Measurements from ENCODE around the gene XRCC1. TPM values are rescaled to one million over a fixed set of nuclear protein-coding genes. Genes with fewer than 3 reads are reported as not detected.
"Not testable (repeated sequence)": the region's sequence is repeated elsewhere in the genome, so short reads cannot be mapped to it uniquely, and the experiment has no call there.

Gene XRCC1
- total RNA-seq, 1 experiment from 2014 or later: 53.9 TPM

- no peak for DNase-seq (ENCODE audit: low spot score)
Measured at GRCh38 chr19:43546581-43546980, 28.7 kb downstream of the XRCC1 start.

GRCh38 chr19:43545981-43546380 is 29.3 kb downstream of the XRCC1 start:
- DNase-seq (ENCODE audit: low spot score): no peak

GRCh38 chr19:43545276-43545675 is 30.1 kb downstream of the XRCC1 start:
- no peak for DNase-seq (ENCODE audit: low spot score)

- no peak for DNase-seq (ENCODE audit: low spot score)
Measured at GRCh38 chr19:43544077-43544476, 31.2 kb downstream of the XRCC1 start.

- no peak for DNase-seq (ENCODE audit: low spot score)
Measured at GRCh38 chr19:43541920-43542650, 33.2 kb downstream of the XRCC1 start.

GRCh38 chr19:43540381-43540780 is 34.9 kb downstream of the XRCC1 start:
- no peak for DNase-seq (ENCODE audit: low spot score)

- DNase-seq (ENCODE audit: low spot score): no peak
Measured at GRCh38 chr19:43538922-43539321, 36.4 kb downstream of the XRCC1 start.

GRCh38 chr19:43534816-43535761 is 40.2 kb downstream of the XRCC1 start:
- DNase-seq (ENCODE audit: low spot score): peak; percentile 35

- DNase-seq (ENCODE audit: low spot score): no peak
Measured at GRCh38 chr19:43534305-43534815, 41.0 kb downstream of the XRCC1 start.

- DNase-seq (ENCODE audit: low spot score): peak; percentile 97
Measured at GRCh38 chr19:43533546-43534304, 41.6 kb downstream of the XRCC1 start.

- DNase-seq (ENCODE audit: low spot score): peak; percentile 82
Measured at GRCh38 chr19:43532962-43533545, 42.3 kb downstream of the XRCC1 start, which contains the start of gene ZNF575. ZNF575 (plus strand) TSS chr19:43533188; CDS start chr19:43534423, 1,235 bp downstream.

- no peak for DNase-seq (ENCODE audit: low spot score)
Measured at GRCh38 chr19:43532571-43532961, 42.8 kb downstream of the XRCC1 start.

GRCh38 chr19:43527860-43528622 is 47.3 kb downstream of the XRCC1 start:
- DNase-seq (ENCODE audit: low spot score): no peak

- peak; percentile 36 for DNase-seq (ENCODE audit: low spot score)
Measured at GRCh38 chr19:43526884-43527859, 48.2 kb downstream of the XRCC1 start, which contains the start of gene ETHE1. ETHE1 (minus strand) TSS chr19:43527201; CDS start chr19:43527177, 24 bp downstream.

GRCh38 chr19:43525836-43526771 is 49.2 kb downstream of the XRCC1 start:
- no peak for DNase-seq (ENCODE audit: low spot score)

- no peak for DNase-seq (ENCODE audit: low spot score)
Measured at GRCh38 chr19:43524922-43525835, 50.1 kb downstream of the XRCC1 start.

GRCh38 chr19:43523696-43524095 is 51.6 kb downstream of the XRCC1 start:
- DNase-seq (ENCODE audit: low spot score): not testable (repeated sequence)

All from A172 (cell line).